Measurements from ENCODE around the gene FAM228B.

Gene FAM228B

DNA sequence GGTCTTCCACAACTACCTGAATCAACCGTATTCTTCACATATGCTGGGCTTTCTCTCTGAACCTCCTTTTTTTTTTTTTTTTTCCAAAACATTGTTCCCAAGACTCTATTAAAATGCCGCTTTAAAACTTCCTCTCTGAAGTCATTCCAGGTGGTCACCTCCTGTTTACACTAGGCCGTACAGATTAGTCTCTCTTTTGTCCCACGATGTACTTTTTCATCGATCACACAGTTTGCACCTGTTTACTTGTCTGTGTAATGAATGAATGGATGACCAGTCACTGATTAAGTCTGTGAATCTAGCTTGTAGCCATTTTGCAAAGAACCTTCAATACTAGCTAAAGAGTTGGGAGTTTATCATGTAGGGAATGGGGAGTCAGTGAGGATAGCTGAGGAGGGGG lies 34.9 kb downstream of the FAM228B start:
- TF ChIP-seq, protein P1, sequence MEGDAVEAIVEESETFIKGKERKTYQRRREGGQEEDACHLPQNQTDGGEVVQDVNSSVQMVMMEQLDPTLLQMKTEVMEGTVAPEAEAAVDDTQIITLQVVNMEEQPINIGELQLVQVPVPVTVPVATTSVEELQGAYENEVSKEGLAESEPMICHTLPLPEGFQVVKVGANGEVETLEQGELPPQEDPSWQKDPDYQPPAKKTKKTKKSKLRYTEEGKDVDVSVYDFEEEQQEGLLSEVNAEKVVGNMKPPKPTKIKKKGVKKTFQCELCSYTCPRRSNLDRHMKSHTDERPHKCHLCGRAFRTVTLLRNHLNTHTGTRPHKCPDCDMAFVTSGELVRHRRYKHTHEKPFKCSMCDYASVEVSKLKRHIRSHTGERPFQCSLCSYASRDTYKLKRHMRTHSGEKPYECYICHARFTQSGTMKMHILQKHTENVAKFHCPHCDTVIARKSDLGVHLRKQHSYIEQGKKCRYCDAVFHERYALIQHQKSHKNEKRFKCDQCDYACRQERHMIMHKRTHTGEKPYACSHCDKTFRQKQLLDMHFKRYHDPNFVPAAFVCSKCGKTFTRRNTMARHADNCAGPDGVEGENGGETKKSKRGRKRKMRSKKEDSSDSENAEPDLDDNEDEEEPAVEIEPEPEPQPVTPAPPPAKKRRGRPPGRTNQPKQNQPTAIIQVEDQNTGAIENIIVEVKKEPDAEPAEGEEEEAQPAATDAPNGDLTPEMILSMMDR (IDR thresholded peaks at IDR 0.05; ENCODE audit: low read length, missing control alignments): no peak
- no peak for DNase-seq (ENCODE audit: low read depth)
- H3K4me3 ChIP-seq (replicated peaks; ENCODE audit: low read depth, low read length): no peak overlapping the region

DNA sequence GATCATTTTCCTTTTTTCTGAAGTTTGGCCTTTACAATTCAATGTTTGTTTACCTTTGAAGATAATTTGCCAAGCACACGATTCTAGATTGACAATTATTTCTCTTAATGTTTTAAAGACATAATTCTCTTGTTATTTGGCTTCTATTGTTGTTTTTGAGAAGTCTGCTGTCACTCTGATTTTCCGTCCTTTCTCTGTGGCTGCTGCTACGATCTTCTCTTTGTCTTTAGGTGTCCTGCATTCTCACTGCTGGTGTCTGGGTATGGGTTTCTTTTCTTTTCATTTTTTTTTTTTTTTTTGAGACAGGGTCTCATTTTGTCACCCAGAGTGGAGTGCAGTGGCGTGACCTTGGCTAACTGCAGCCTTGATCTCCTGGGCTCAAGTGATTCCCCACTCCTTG lies 36.4 kb downstream of the FAM228B start:
- H3K4me3 ChIP-seq (replicated peaks; ENCODE audit: low read depth, low read length): no peak overlapping the region
- no peak for DNase-seq (ENCODE audit: low read depth)
- TF ChIP-seq, protein P1 (IDR thresholded peaks at IDR 0.05; ENCODE audit: low read length, missing control alignments): no peak

GRCh38 chr2:24160761-24161160 lies 37.5 kb downstream of the FAM228B start:
- TF ChIP-seq, protein P1 (IDR thresholded peaks at IDR 0.05; ENCODE audit: low read length, missing control alignments): no peak
- DNase-seq (ENCODE audit: low read depth): no peak
- no peak overlapping the region for H3K4me3 ChIP-seq (replicated peaks; ENCODE audit: low read depth, low read length)

- no peak for DNase-seq (ENCODE audit: low read depth)
- TF ChIP-seq, protein P1 (IDR thresholded peaks at IDR 0.05; ENCODE audit: low read length, missing control alignments): no peak
- H3K4me3 ChIP-seq (replicated peaks; ENCODE audit: low read depth, low read length): no peak overlapping the region
These were observed 39.2 kb downstream of the FAM228B start for GRCh38 chr2:24162494-24162893.

GRCh38 chr2:24163186-24163585 lies 39.9 kb downstream of the FAM228B start:
- H3K4me3 ChIP-seq (replicated peaks; ENCODE audit: low read depth, low read length): no peak overlapping the region

GRCh38 chr2:24163601-24164000 lies 40.3 kb downstream of the FAM228B start:
- DNase-seq (ENCODE audit: low read depth): no peak
- TF ChIP-seq, protein P1 (IDR thresholded peaks at IDR 0.05; ENCODE audit: low read length, missing control alignments): no peak

More at GRCh38 chr2:24163186-24163585, 39.9 kb downstream of the FAM228B start:
- no peak for DNase-seq (ENCODE audit: low read depth)
- TF ChIP-seq, protein P1 (IDR thresholded peaks at IDR 0.05; ENCODE audit: low read length, missing control alignments): no peak

DNA sequence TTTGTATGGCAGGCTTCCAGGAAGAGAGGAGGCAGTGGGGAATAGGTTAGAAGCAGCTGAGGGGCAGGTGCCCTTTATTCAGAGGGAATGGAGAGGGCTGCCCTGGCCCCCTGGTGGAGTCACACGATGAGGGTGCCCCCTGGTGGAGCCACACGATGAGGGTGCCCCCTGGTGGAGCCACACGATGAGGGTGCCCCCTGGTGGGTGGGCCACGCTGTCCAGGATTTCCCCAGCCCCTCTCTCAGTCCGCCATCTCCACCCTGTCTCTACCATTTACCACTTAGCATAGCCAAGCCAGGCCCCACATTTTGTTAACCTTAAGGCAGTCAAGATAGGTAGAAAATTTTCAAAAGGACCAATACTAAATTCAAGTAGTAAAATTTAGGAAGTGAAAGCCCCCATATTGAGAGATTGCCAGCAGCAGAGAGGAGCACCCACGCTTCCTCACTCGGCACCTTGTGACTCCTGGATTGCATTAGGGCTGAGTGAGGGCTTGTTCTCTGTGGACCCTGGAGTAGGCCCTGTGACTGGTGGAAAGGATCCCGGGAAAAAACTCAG lies 41.2 kb downstream of the FAM228B start:
- TF ChIP-seq, protein P1 (IDR thresholded peaks at IDR 0.05; ENCODE audit: low read length, missing control alignments): peak; percentile 54
- peak; percentile 13 for DNase-seq (ENCODE audit: low read depth)
- H3K4me3 ChIP-seq (replicated peaks; ENCODE audit: low read depth, low read length): no peak overlapping the region

More at GRCh38 chr2:24163601-24164000, 40.3 kb downstream of the FAM228B start:
- no peak overlapping the region for H3K4me3 ChIP-seq (replicated peaks; ENCODE audit: low read depth, low read length)
